Activated CD4-positive, alpha-beta T cell treated with anti-CD3 and anti-CD28 coated beads, Interleukin-10, Interleukin-2, amounts not matched to agents 100 ng/mL and 50 ng/mL, durations not matched to agents 16 hours and 8 hours (primary cell): ENCODE results near the gene JARID2.
"Not testable (repeated sequence)": the region's sequence is repeated elsewhere in the genome, so short reads cannot be mapped to it uniquely, and the experiment has no call there.

Experiments
- DNase-seq: peaks from one replicate; pipeline ENCODE4 v3.0.0-alpha.2; 2020

JARID2 gene

GRCh38 chr6:15405129-15406068, 159.5 kb downstream of the JARID2 start:
- DNase-seq = no peak

GRCh38 chr6:15406452-15406851, 160.6 kb downstream of the JARID2 start:
- no peak for DNase-seq

- no peak for DNase-seq
These were observed 162.1 kb downstream of the JARID2 start for GRCh38 chr6:15408008-15408407.

GRCh38 chr6:15408758-15409157, 162.9 kb downstream of the JARID2 start:
- no peak for DNase-seq

- no peak for DNase-seq
These were observed 163.6 kb downstream of the JARID2 start for GRCh38 chr6:15409301-15410125.

GRCh38 chr6:15410126-15410391, 164.2 kb downstream of the JARID2 start:
- DNase-seq = no peak

- DNase-seq = no peak
These were observed 164.9 kb downstream of the JARID2 start for GRCh38 chr6:15410752-15411151.

- no peak for DNase-seq
These were observed 165.9 kb downstream of the JARID2 start for GRCh38 chr6:15411766-15412165.

GRCh38 chr6:15412767-15413166, 166.9 kb downstream of the JARID2 start:
- DNase-seq = no peak

GRCh38 chr6:15413466-15414234, 167.8 kb downstream of the JARID2 start:
- no peak for DNase-seq

GRCh38 chr6:15414235-15414612, 168.4 kb downstream of the JARID2 start:
- no peak for DNase-seq

GRCh38 chr6:15415622-15416021, 169.8 kb downstream of the JARID2 start:
- not testable (repeated sequence) for DNase-seq

- DNase-seq = no peak
These were observed 171.2 kb downstream of the JARID2 start for GRCh38 chr6:15416932-15417509.

GRCh38 chr6:15417811-15418210, 171.9 kb downstream of the JARID2 start:
- DNase-seq = peak; percentile 63

- no peak for DNase-seq
These were observed 173.6 kb downstream of the JARID2 start for GRCh38 chr6:15419493-15419892.

GRCh38 chr6:15420959-15421438, 175.1 kb downstream of the JARID2 start:
- peak; percentile 42 for DNase-seq

- peak; percentile 62 for DNase-seq
These were observed 176.3 kb downstream of the JARID2 start for GRCh38 chr6:15421945-15422733.

GRCh38 chr6:15423286-15423993, 177.6 kb downstream of the JARID2 start:
- no peak for DNase-seq

- DNase-seq = no peak
These were observed 180.1 kb downstream of the JARID2 start for GRCh38 chr6:15425947-15426346.

GRCh38 chr6:15426395-15426794, 180.5 kb downstream of the JARID2 start:
- DNase-seq = no peak

- no peak for DNase-seq
These were observed 181.0 kb downstream of the JARID2 start for GRCh38 chr6:15426901-15427300.
